ENCODE measurements around the gene CTBP2. TPM values are rescaled to one million over a fixed set of nuclear protein-coding genes. Genes with fewer than 3 reads are reported as not detected.

Gene CTBP2
- total and polyA plus RNA-seq, 2 donors from 2014 or later = 33.1 to 111 TPM

GRCh38 chr10:125130916-125131315 is 29.4 kb downstream of the CTBP2 start:
- H3K27me3 ChIP-seq (ENCODE audit: control insufficient read depth, insufficient read depth, low read length) = no peaks in the 10 kb centered on the region
- TF ChIP-seq CTCF (IDR thresholded peaks at IDR 0.05; ENCODE audit: borderline replicate concordance, extremely low read depth, insufficient read depth) = no peak
- FAIRE-seq (no peak), DNase-seq (no peak)
- H3K9me3 ChIP-seq (ENCODE audit: control insufficient read depth in 2 of 3, insufficient read depth in 1 of 3, low read length in 3 of 3) = no peaks in the 10 kb centered on the region
- no peak overlapping the region for H3K27ac ChIP-seq (ENCODE audit: low read depth in 2 of 2, low read length in 2 of 2)
- peaks cover 0 to 37% (median 31%) of the 10 kb centered on the region in 3 donors for H3K4me1 ChIP-seq (ENCODE audit: control insufficient read depth in 2 of 3, insufficient read depth in 2 of 3, low read depth in 1 of 3, low read length in 3 of 3)
- no peak overlapping the region for H3K9ac ChIP-seq (ENCODE audit: low read length in 3 of 3)
- peaks cover 0 to 6% (median 0%) of the 10 kb centered on the region in 3 donors for H3K36me3 ChIP-seq (ENCODE audit: control insufficient read depth in 2 of 3, insufficient read depth in 3 of 3, low read length in 3 of 3)
- no peak overlapping the region for H3K4me3 ChIP-seq (ENCODE audit: low read length in 3 of 3)
- intact Hi-C loops (cut with DNase I) = no loop called here

GRCh38 chr10:125130260-125130659 is 30.1 kb downstream of the CTBP2 start:
- intact Hi-C loops (cut with DNase I) = no loop called here
- H3K9me3 ChIP-seq (ENCODE audit: control insufficient read depth in 2 of 3, insufficient read depth in 1 of 3, low read length in 3 of 3) = no peaks in the 10 kb centered on the region
- no peak overlapping the region for H3K4me3 ChIP-seq (ENCODE audit: low read length in 3 of 3)
- peaks cover 0 to 6% (median 0%) of the 10 kb centered on the region in 3 donors for H3K36me3 ChIP-seq (ENCODE audit: control insufficient read depth in 2 of 3, insufficient read depth in 3 of 3, low read length in 3 of 3)
- H3K9ac ChIP-seq (ENCODE audit: low read length in 3 of 3) = no peak overlapping the region
- no peak for FAIRE-seq
- no peaks in the 10 kb centered on the region for H3K27me3 ChIP-seq (ENCODE audit: control insufficient read depth, insufficient read depth, low read length)
- TF ChIP-seq CTCF (IDR thresholded peaks at IDR 0.05; ENCODE audit: borderline replicate concordance, extremely low read depth, insufficient read depth) = no peak
- peaks cover 0 to 34% (median 33%) of the 10 kb centered on the region in 3 donors for H3K4me1 ChIP-seq (ENCODE audit: control insufficient read depth in 2 of 3, insufficient read depth in 2 of 3, low read depth in 1 of 3, low read length in 3 of 3)
- H3K27ac ChIP-seq (ENCODE audit: low read depth in 2 of 2, low read length in 2 of 2) = no peak overlapping the region
- no peak for DNase-seq

- TF ChIP-seq CTCF (IDR thresholded peaks at IDR 0.05; ENCODE audit: borderline replicate concordance, extremely low read depth, insufficient read depth) = no peak
- no peak overlapping the region for H3K9ac ChIP-seq (ENCODE audit: low read length in 3 of 3)
- peaks cover 0 to 6% (median 0%) of the 10 kb centered on the region in 3 donors for H3K36me3 ChIP-seq (ENCODE audit: control insufficient read depth in 2 of 3, insufficient read depth in 3 of 3, low read length in 3 of 3)
- intact Hi-C loops (cut with DNase I) = no loop called here
- H3K27me3 ChIP-seq (ENCODE audit: control insufficient read depth, insufficient read depth, low read length) = no peaks in the 10 kb centered on the region
- FAIRE-seq (no peak), DNase-seq (no peak)
- peak overlapping the region in 1 of 2 donors; percentile 18 for H3K27ac ChIP-seq (ENCODE audit: low read depth in 2 of 2, low read length in 2 of 2)
- peaks cover 0 to 42% (median 31%) of the 10 kb centered on the region in 3 donors for H3K4me1 ChIP-seq (ENCODE audit: control insufficient read depth in 2 of 3, insufficient read depth in 2 of 3, low read depth in 1 of 3, low read length in 3 of 3)
- no peak overlapping the region for H3K4me3 ChIP-seq (ENCODE audit: low read length in 3 of 3)
- no peaks in the 10 kb centered on the region for H3K9me3 ChIP-seq (ENCODE audit: control insufficient read depth in 2 of 3, insufficient read depth in 1 of 3, low read length in 3 of 3)
Measured at GRCh38 chr10:125129076-125129458, 31.3 kb downstream of the CTBP2 start.

Data from kidney (tissue), 14 donors.